ENCODE measurements around the gene MFRP.

GRCh38 chr11:119322360-119322739, 24.2 kb downstream of the MFRP start:
- TF ChIP-seq, protein P1, sequence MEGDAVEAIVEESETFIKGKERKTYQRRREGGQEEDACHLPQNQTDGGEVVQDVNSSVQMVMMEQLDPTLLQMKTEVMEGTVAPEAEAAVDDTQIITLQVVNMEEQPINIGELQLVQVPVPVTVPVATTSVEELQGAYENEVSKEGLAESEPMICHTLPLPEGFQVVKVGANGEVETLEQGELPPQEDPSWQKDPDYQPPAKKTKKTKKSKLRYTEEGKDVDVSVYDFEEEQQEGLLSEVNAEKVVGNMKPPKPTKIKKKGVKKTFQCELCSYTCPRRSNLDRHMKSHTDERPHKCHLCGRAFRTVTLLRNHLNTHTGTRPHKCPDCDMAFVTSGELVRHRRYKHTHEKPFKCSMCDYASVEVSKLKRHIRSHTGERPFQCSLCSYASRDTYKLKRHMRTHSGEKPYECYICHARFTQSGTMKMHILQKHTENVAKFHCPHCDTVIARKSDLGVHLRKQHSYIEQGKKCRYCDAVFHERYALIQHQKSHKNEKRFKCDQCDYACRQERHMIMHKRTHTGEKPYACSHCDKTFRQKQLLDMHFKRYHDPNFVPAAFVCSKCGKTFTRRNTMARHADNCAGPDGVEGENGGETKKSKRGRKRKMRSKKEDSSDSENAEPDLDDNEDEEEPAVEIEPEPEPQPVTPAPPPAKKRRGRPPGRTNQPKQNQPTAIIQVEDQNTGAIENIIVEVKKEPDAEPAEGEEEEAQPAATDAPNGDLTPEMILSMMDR (IDR thresholded peaks at IDR 0.05) = no peak
- no peak for TF ChIP-seq POLR2A (IDR thresholded peaks at IDR 0.05)

Data from thyroid gland (tissue), 4 donors.